Endodermal cell (in vitro differentiated cells): Measurements from ENCODE around the gene TNFSF12. TPM values are rescaled to one million over a fixed set of nuclear protein-coding genes. Genes with fewer than 3 reads are reported as not detected.

Experiments
- DNase-seq: peaks from one replicate; pipeline ENCODE4 v3.0.0-alpha.2; 2017
- H3K27ac ChIP-seq: 2 replicates; pipeline ENCODE4 v1.5.1; 2013; ENCODE audit warnings: mild to moderate bottlenecking, low read depth, low read length, moderate library complexity
- H3K27me3 ChIP-seq: 2 replicates; pipeline ENCODE4 v1.6.1; 2013; ENCODE audit warnings: mild to moderate bottlenecking, low read length, moderate library complexity; ENCODE audit not compliant: insufficient read depth, control insufficient read depth, poor library complexity, severe bottlenecking
- H3K36me3 ChIP-seq: 2 replicates; pipeline ENCODE4 v1.7.0; 2013; ENCODE audit warnings: mild to moderate bottlenecking, low read length, moderate library complexity; ENCODE audit not compliant: control insufficient read depth, insufficient read depth
- H3K4me1 ChIP-seq: one replicate; pipeline ENCODE4 v1.7.0; 2013; ENCODE audit warnings: low read length; ENCODE audit not compliant: control insufficient read depth, insufficient read depth
- H3K4me3 ChIP-seq: 2 replicates; pipeline ENCODE4 v1.5.1; 2013; ENCODE audit warnings: mild to moderate bottlenecking, low read length, moderate library complexity
- H3K9ac ChIP-seq: 2 replicates; pipeline ENCODE4 v1.6.1; 2013; ENCODE audit warnings: mild to moderate bottlenecking, low read length, moderate library complexity; ENCODE audit not compliant: poor library complexity, severe bottlenecking; ENCODE audit errors: extremely low read depth
- H3K9me3 ChIP-seq: 2 replicates; pipeline ENCODE4 v1.6.1; 2013; ENCODE audit warnings: mild to moderate bottlenecking, low read length, moderate library complexity; ENCODE audit not compliant: control insufficient read depth
- H3K27ac Mint-ChIP-seq: 2 replicates; pipeline ENCODE4 v1.8.0; 2020; ENCODE audit warnings: mixed read lengths
- H3K27me3 Mint-ChIP-seq: 2 replicates; pipeline ENCODE4 v1.8.0; 2021; ENCODE audit warnings: mild to moderate bottlenecking, mixed read lengths; ENCODE audit not compliant: insufficient read depth
- H3K36me3 Mint-ChIP-seq: 2 replicates; pipeline ENCODE4 v1.8.0; 2020; ENCODE audit warnings: low read depth, mixed read lengths
- H3K4me1 Mint-ChIP-seq: 2 replicates; pipeline ENCODE4 v1.8.0; 2020; ENCODE audit warnings: mixed read lengths
- H3K4me3 Mint-ChIP-seq: 2 replicates; pipeline ENCODE4 v1.8.0; 2020; ENCODE audit warnings: mild to moderate bottlenecking, moderate library complexity, mixed read lengths
- H3K9me3 Mint-ChIP-seq: 2 replicates; pipeline ENCODE4 v1.8.0; 2020; ENCODE audit warnings: mild to moderate bottlenecking, mixed read lengths
- WGBS, 2 experiments: methylation state at CpG; one replicate each; pipeline versions ENCODE4 v1.1.5 to v1.1.7; 2013; ENCODE audit warnings: missing lambda C conversion rate in 2 of 2, mixed read lengths in 1 of 2; ENCODE audit not compliant: insufficient coverage in 1 of 2, insufficient read length in 1 of 2; 5-methylcytosine and 5-hydroxymethylcytosine counted together
- total RNA-seq, 2 donors: library from RNA; stranded (reverse); fragmentation: NEBNext Ultra II Directional in 1 of 2; extraction: Animal tissue kit (Norgen Biotek cat#: 25700) in 1 of 2; gene quantifications; 2 replicates in 1 of 2; 3 replicates in 1 of 2; pipeline ENCODE4 v1.2.1, GENCODE V29; 2021
- TF ChIP-seq, protein P1 (sequence below): fragments of 200-600 bp; sonication (generic); conservative IDR thresholded peaks from 2 replicates; pipeline ENCODE4 v1.5.0; 2021; ENCODE audit warnings: antibody characterized with exemption, mild to moderate bottlenecking

Gene TNFSF12
- total RNA-seq, 2 donors from 2014 or later = 8.3 to 8.4 TPM

DNA sequence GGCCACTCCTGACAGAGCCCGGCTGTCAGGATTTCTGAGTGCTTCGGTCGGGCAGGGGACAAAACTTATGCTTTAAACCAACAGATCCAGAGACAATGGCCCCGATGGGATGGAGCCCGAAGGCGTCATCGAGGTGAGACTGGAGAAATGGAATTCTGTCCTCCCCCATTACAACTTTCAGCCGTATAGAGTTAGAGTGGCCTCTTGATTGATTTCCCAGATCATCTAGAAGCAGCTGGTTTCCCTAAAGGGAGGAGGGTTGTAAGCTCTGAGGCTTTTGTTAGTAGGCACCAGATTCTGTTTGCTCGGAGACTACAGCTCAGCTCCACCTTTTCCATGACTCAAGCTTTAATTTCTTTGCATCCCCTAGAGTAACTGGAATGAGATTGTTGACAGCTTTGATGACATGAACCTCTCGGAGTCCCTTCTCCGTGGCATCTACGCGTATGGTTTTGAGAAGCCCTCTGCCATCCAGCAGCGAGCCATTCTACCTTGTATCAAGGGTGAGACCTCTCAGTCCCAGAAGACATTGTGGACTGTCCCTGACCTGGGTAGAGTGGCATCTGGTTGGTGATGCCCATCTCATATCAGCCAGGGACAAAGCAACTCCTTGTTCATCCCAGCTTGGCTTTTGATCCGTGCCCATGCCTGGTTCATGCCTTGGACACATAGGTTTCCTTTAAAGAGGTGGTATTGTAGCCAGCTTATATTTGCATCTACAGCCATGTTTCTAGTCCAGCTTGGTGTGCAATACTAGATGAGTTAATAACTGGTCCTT is 25.5 kb downstream of the TNFSF12 start:
- H3K4me1 Mint-ChIP-seq = peaks cover 32% of the 10 kb centered on the region
- Histone ChIP-seq H3K9me3 (no peaks in the 10 kb centered on the region), H3K36me3 (peaks cover 77% of the 10 kb centered on the region), H3K9ac (peak overlapping the region; percentile 100), H3K27ac (peak overlapping the region; percentile 93), H3K4me3 (peak overlapping the region; percentile 99), H3K4me1 (peaks cover 4% of the 10 kb centered on the region), H3K27me3 (no peaks in the 10 kb centered on the region)
- no peaks in the 10 kb centered on the region for H3K27me3 Mint-ChIP-seq
- peak overlapping the region; percentile 97 for H3K4me3 Mint-ChIP-seq
- peak overlapping the region; percentile 92 for H3K27ac Mint-ChIP-seq
- H3K9me3 Mint-ChIP-seq = peaks cover 2% of the 10 kb centered on the region
- TF ChIP-seq, protein P1, sequence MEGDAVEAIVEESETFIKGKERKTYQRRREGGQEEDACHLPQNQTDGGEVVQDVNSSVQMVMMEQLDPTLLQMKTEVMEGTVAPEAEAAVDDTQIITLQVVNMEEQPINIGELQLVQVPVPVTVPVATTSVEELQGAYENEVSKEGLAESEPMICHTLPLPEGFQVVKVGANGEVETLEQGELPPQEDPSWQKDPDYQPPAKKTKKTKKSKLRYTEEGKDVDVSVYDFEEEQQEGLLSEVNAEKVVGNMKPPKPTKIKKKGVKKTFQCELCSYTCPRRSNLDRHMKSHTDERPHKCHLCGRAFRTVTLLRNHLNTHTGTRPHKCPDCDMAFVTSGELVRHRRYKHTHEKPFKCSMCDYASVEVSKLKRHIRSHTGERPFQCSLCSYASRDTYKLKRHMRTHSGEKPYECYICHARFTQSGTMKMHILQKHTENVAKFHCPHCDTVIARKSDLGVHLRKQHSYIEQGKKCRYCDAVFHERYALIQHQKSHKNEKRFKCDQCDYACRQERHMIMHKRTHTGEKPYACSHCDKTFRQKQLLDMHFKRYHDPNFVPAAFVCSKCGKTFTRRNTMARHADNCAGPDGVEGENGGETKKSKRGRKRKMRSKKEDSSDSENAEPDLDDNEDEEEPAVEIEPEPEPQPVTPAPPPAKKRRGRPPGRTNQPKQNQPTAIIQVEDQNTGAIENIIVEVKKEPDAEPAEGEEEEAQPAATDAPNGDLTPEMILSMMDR = no peak
- peaks cover 77% of the 10 kb centered on the region for H3K36me3 Mint-ChIP-seq
- peak; percentile 45 for DNase-seq
- 10 to 45% methylated on average over 3 to 15 of the region's 15 CpGs for WGBS, 2 experiments

GRCh38 chr17:7575481-7575883 is 26.6 kb downstream of the TNFSF12 start:
- DNase-seq = no peak
- peak overlapping the region; percentile 99 for H3K4me3 ChIP-seq
- peak overlapping the region; percentile 82 for H3K27ac Mint-ChIP-seq
- peaks cover 32% of the 10 kb centered on the region for H3K4me1 Mint-ChIP-seq
- no peaks in the 10 kb centered on the region for H3K9me3 ChIP-seq
- peaks cover 68% of the 10 kb centered on the region for H3K36me3 Mint-ChIP-seq
- 87% methylated on average over 1 of the region's 1 CpG; no CpG with 5 or more reads in 1 of the 2 experiments for WGBS, 2 experiments
- peak overlapping the region; percentile 9 for H3K27ac ChIP-seq
- H3K27me3 Mint-ChIP-seq = no peaks in the 10 kb centered on the region
- peak overlapping the region; percentile 100 for H3K9ac ChIP-seq
- H3K4me3 Mint-ChIP-seq = peak overlapping the region; percentile 97
- H3K4me1 ChIP-seq = peaks cover 4% of the 10 kb centered on the region
- H3K9me3 Mint-ChIP-seq = peaks cover 2% of the 10 kb centered on the region
- H3K36me3 ChIP-seq = peaks cover 66% of the 10 kb centered on the region
- H3K27me3 ChIP-seq = no peaks in the 10 kb centered on the region
- TF ChIP-seq, protein P1 = no peak

DNA sequence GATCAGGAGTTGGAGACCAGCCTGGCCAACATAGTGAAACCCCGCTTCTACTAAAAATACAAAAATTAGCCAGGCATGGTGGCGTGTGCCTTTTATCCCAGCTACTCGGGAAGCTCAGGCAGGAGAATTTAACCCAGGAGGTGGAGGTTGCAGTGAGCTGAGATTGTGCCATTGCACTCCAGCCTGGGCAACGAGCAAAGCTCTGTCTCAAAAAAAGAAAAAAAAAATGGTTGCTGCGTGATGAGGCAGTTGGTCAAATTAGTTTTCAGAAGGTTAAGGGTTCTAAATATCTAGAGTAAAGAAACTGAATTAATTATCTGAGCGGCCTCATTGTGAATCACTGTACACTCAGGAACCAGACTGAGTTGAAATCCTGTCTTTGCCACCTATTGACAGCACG is 27.1 kb downstream of the TNFSF12 start:
- H3K4me3 ChIP-seq = peak overlapping the region; percentile 99
- H3K27me3 ChIP-seq = no peaks in the 10 kb centered on the region
- H3K4me1 Mint-ChIP-seq = peaks cover 32% of the 10 kb centered on the region
- no peaks in the 10 kb centered on the region for H3K27me3 Mint-ChIP-seq
- DNase-seq = peak; percentile 30
- H3K36me3 ChIP-seq = peaks cover 61% of the 10 kb centered on the region
- H3K9me3 Mint-ChIP-seq = peaks cover 2% of the 10 kb centered on the region
- H3K36me3 Mint-ChIP-seq = peaks cover 63% of the 10 kb centered on the region
- H3K9me3 ChIP-seq = no peaks in the 10 kb centered on the region
- H3K27ac Mint-ChIP-seq = peak overlapping the region; percentile 82
- WGBS, 2 experiments = 91% methylated on average over 7 of the region's 7 CpGs
- H3K4me3 Mint-ChIP-seq = peak overlapping the region; percentile 97
- no peak overlapping the region for H3K9ac ChIP-seq
- peaks cover 4% of the 10 kb centered on the region for H3K4me1 ChIP-seq
- H3K27ac ChIP-seq = no peak overlapping the region
- TF ChIP-seq, protein P1 = no peak
